Inferior parietal cortex (tissue), 1 donor: ENCODE data around the gene TTC28.
"Not testable (repeated sequence)": the region's sequence is repeated elsewhere in the genome, so short reads cannot be mapped to it uniquely, and the experiment has no call there.

Experiments
- DNase-seq: peaks from one replicate; pipeline ENCODE4 v3.0.0-alpha.2; 2016; ENCODE audit errors: extremely low spot score

Gene TTC28

DNA sequence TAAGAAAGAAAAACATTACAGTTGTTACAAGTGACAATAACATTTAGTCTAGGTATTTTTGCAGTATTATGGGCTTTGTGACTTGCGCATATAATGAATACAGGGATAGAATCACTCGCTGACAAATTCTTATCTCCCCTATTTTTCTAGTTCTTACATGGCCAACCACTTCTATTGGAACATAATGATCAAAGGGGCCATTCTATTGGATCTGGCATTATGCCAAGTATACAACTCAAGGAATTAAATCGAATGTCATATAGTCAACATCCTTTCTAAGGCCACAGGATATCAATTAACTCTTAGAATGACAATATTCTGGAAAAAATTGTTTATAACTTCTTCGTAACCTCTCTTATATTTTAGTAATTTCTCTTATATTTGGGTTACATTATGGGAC, 272.0 kb downstream of the TTC28 start:
- DNase-seq: no peak

DNA sequence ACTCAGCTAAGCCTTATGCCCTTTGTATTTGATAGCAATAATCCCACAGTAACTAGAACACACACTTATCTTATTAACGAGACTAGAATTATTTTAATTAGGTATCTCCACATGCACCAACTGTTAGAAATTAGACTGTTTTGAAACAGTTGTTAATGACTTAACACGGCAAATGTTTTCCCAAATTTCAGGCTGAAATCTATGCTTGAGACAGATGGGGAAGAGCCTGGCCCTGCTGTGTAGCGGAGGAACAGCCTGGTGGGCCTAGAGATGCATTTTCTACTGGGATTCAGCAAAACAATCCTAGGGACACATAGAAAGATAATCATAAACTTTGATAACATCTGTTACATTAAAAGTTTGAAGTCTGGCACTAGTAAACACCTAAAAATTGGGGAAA, 273.4 kb downstream of the TTC28 start:
- DNase-seq: no peak

DNA sequence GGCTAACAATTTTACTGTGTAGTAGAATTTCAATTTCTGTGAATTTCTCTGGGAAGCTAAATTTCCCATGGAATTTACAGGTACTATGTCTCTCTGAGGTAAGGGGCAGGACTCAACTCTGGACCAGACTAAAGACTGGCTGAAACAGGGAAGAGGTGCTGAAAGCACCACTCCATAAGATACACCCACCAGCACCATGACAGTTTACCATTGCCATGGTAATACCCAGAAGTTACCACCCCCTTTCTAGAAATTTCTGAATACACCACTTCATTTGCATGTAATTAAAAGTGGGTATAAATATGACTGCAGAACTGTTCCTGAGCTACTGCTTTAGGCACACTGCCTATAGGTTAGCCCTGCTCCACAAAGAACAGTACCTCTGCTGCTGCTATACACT, 274.1 kb downstream of the TTC28 start:
- no peak for DNase-seq

- no peak for DNase-seq
These were observed 277.1 kb downstream of the TTC28 start for GRCh38 chr22:28402539-28402938.

- no peak for DNase-seq
These were observed 277.6 kb downstream of the TTC28 start for GRCh38 chr22:28402060-28402459.

DNA sequence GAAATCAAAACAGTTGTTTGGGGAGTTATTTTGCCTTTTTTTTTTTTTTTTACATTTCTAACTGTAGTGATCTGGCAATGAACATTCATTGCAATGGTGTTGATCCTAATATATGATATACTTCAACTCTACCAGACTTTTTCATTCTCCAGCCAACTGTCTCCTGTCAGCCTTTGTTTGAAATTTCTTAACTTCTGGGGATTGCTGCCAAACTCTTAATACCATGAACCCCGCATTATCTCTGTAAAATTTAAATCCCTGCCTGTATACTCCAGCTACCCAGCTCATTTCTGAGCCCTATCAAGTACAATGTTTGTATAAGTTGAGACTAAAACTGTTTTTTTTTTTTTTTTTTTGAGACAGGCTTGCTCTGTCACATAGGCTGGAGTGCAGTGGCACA, 280.7 kb downstream of the TTC28 start:
- no peak for DNase-seq

DNA sequence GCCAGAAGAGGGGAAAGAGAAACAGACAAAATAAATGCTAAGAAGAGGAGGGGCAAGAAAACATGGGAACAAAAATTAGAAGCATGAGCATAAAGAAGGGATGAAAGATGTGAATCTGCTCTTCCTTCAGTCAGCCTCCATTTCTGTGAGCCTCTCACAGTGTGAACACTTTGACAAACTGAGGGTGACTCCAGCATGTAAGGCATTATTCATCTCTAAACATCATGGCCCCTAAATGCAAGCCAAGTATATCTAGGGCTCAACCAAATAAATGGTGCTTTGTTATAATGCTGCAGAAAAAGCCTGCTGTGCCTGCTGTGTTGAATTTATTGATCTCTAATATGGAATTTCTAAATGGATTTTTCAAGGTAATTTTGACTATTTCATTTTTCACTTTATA, 281.3 kb downstream of the TTC28 start:
- DNase-seq: no peak

DNA sequence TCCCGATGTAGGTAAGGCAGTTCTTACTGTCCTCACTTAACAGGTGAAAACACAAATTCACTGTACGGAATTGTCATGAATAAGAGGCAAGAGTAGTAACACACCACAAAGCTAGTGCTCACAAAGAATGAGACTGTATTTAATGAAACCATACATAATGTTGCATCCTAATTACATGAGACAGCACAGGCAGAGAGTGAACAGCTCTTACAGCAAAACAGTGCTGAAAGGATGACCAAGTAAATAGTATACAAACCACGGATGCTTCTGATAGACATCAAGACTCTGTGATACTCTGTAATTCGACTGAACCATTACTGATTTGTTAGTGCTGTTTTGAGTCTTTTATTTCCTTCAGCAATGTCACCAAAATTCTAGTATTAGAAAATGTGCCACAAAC, 282.3 kb downstream of the TTC28 start:
- no peak for DNase-seq

- no peak for DNase-seq
These were observed 283.5 kb downstream of the TTC28 start for GRCh38 chr22:28395920-28396753.

DNA sequence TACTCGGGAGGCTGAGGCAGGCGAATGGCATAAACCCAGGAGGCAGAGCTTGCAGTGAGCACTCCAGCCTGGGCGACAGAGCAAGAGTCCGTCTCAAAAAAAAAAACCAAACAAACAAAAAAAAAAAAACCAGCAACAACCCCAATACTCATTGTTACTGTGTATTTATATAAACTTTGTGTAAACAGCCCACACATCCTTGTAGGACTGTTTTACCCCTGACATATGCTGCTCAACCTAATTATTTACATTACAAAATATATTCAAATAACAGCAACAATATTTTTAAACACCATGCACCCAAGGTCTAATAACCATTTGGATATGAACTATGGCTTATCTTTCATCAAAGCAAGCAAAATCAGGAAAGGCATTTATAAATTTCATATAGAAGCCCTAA, 284.1 kb downstream of the TTC28 start:
- DNase-seq: no peak

DNA sequence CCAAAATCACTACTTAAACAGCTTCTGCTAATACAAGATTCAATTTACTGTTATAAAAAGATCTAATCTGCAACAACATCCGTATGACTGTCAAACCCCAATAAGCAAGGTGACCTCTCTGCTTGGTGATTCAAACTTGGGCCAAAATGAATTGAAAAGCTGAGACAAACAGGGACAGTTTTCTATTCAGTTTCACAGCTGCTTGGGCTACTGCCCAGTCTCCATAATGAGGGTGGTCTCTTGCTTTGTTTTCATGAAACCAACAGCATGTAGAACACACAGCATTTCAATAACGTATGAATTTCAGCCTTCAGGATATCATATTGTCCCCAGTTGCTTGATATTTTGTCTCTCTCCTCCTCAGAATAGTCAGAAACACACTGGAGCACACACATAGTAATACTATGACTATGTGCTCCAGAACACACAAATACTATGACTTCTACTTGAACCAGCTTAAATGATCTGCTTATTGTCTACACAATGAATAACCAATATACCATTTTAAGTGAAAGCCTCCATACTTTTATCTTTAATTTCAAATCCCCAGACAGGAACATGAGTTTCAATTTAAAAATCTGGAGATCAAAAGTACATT, 285.0 kb downstream of the TTC28 start:
- DNase-seq: no peak

DNA sequence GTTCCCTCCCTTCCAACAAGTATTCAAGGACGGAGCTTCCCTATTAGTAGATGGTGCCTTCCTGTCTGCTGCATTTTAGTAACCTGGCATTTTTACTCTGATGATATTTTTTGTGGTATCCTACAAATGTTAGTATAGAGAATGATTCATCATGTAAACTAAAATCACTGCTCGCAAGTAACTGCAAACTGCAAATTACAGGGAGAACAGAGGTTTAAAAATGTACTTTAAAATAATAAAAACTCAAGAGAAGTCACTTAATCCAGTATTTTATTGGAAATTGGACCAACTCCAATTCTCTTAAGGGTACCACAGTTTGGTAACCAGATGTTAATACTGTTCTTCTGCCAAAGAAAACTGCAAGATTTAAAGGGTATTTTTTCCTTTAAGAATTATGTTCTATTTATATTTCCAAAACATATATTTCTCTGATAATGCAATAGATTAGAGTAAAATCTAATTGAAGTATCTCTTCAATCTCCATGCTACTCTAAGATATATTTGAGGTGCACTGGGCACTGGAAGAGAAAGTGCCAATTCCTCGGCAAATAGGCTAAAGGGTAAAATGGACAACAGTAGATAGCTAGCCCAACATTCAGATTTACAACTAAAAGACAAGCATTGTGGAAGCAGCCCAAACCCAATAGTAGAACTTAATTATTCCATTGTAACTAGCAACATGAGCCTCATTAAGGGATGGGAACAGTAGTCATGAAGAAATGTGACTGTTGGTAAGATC, 298.0 kb downstream of the TTC28 start:
- DNase-seq: no peak

GRCh38 chr22:28379951-28380350, 299.7 kb downstream of the TTC28 start:
- DNase-seq: no peak

GRCh38 chr22:28379075-28379779, 300.4 kb downstream of the TTC28 start:
- DNase-seq: no peak

DNA sequence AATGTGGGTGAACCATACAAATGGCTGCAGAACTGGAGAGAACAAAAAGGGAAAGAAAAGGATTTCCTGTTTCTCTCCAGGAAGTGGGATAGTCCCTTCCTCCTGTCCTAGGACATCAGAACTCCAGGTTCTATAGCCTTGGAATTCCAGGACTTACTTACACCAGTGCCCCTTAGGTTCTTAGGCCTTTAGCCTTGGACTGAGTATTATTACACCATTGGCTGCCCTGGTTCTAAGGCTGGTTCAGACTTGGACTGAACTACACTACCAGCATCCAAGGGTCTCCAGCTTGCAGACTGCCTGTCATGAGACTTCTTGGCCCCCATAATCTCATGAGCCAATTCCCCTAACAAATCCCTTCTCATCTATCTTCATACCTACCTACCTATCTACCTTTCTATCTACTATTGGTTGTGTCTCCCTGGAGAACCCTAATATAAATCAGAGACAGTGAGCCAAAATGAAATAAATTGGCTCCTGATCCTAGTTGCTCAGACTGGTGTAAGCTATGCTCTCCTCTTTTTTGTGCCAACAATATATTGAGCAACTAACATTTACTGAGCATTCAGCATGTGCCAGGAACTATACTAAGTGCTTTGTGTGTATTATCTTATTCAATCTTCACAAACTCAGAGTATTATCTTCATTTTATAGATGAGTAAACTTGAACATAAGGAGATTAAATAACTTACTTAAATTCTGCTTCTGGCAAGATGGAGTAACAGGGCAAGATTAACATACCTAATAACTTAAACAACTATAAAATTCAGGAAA, 303.7 kb downstream of the TTC28 start:
- DNase-seq: no peak

DNA sequence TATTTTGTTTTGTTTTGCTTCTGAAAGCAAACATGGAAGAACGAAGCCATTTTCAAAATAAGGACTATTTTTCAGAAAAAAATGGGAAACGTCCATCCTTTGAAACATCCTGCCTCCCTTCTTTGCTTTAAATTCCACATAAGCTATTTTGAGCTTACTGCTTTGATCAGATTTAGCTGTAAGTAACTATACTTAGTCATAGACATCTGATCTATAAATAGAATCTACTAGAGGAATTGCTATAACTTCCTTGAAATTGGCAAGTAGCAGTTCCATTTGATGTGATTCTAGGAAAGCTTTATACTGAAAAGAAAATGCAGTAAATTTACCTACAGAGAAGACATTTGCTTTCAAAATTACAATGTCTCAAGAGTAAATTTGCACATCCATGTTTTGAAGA, 305.8 kb downstream of the TTC28 start:
- no peak for DNase-seq

DNA sequence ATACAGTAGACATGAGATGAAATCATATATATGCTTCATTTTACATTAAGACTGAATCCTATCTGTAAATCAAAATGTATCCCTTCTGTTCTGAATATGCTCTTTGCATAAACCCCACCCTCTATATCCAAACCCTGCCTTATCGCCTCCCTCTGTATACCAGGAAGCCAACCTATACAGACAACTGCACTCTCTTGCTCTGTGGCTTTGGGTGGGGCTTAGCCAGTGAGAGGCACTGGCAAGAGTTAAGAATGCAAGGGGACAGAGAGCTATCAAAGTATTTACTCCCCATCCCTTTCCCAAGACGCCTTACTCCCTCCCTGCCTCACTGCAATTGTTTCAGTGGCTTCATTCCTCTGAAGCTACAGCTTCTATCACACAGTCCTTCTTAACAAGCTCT, 309.8 kb downstream of the TTC28 start:
- DNase-seq: no peak

- DNase-seq: no peak
These were observed 312.8 kb downstream of the TTC28 start for GRCh38 chr22:28366856-28367255.

GRCh38 chr22:28365371-28365770, 314.3 kb downstream of the TTC28 start:
- DNase-seq: no peak

DNA sequence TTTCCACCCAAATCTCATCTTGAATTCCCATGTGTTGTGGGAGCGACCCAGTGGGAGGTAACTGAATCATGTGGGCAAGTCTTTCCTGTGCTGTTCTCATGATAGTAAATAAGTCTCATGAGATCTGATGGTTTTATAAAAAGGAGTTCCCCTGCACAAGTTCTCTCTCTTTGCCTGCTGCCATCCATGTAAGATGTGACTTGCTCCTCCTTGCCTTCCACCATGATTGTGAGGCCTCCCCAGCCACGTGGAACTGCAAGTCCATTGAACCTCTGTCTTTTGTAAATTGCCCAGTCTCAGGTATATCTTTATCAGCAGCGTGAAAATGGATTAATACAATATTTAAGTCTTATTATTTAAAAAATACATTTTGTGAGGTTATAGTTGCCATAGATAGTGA, 315.5 kb downstream of the TTC28 start:
- not testable (repeated sequence) for DNase-seq

DNA sequence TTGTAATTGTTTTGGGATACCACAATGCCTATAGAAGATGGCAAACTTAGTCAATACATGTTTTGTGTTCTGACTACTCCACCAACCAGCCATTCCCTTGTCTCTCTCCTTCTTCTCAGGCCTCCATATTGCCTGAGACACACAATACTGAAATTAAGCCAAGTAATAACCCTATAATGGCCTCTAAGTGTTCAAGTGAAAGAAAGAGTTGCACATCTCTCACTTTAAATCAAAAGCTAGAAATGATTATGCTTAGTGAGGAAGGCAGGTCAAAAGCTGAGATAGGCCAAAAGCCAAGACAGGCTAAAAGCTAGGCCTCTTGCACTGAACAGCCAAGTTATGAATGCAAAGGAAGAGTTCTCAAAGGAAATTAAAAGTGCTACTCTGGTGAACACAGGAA, 318.7 kb downstream of the TTC28 start:
- no peak for DNase-seq

DNA sequence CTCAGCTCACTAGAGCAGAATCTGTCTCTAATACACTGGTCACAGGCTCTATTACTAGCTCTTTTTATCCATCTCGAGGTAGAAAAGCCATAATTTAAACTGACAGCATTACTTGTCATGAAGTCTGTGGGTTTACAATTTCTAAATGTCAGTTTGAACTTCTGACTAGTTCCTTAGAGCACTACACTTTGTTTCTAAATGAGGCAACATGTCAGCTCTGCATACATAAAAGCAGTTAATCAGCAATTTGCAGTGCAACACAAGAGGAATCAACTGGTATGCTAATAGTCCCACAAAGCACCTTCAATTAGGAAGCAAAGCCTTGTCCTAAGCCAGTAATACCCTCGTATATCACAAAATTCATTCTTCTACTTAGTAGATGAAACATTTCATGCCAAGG, 321.3 kb downstream of the TTC28 start:
- no peak for DNase-seq
